IMR-90 (cell line): Measurements from ENCODE around the gene TRAPPC12.

ENCODE experiments used
- CTCF ChIP-seq: conservative IDR thresholded peaks from 2 replicates; pipeline ENCODE4 v1.5.1; 2012; ENCODE audit warnings: mild to moderate bottlenecking, low read depth, low read length, improper control_type of control experiment
- RCOR1 ChIP-seq: IDR thresholded peaks from 2 replicates; pipeline ENCODE4 v1.6.1; 2012; ENCODE audit warnings: mild to moderate bottlenecking, low read length, improper control_type of control experiment; ENCODE audit not compliant: insufficient replicate concordance

- no peak for TF ChIP-seq RCOR1
- TF ChIP-seq CTCF = no peak
Observed at GRCh38 chr2:3434654-3435053, 55.2 kb downstream of the TRAPPC12 start.
